GM19452 (cell line): ENCODE data around the gene FOXP1.
"Not testable (repeated sequence)": the region's sequence is repeated elsewhere in the genome, so short reads cannot be mapped to it uniquely, and the experiment has no call there.

Experiments
- ATAC-seq: cut with Tn5 transposase; IDR thresholded peaks from one replicate; pipeline ENCODE4 v1.9.1; 2021; ENCODE audit not compliant: unreplicated experiment

FOXP1 gene

DNA sequence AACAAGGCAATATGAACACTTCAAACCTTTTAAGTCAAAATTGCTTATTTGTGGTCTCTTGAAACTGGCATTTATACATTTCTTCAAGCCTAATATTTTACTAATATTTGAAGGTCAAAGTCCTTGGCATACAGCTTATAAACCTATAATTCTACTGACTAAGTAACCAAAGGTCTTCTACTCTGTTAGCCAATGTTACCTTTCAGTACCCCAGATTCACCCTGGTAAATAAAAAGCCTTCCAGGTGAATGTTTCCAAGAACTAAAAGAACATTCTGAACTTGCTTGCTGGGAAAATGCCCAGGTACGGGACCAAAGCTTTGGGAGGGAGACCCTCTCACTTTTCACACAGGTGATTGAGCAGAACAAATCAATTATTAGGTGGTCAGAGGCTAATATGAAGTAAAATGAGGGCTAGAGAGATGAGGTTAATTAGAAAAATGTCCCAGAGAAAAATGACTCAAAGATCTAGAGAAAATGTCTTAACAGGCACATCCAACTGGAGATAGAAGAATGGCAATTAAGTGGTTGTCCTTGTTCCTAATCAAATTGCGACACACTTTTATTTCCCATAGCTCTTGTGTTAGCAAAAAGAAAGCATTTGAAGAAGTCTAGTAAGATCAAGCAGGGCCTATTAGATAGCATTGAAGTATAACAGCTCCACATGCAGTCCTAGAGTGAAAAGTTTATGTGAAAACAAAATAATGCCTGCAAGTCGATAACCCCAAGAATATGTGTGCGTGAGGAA is 232.0 kb downstream of the FOXP1 start:
- ATAC-seq: no peak

DNA sequence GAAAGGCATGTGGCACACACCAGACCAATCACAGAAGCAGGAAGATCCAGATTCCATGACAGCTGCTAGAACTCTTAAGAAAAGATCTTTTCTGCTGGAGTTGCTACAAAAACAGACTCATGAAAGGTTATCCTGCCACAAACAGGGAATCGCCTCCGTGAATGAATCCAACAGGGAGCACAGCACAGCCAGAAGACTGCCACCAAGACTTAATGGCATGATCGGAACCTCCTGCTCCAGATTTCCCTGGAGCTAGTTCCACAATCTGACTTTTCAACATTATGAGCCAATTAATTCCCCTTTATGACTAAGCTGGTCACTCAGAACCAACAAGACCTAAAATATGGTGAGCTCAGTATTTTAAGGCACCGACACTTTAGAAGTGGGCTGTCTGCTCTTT is 232.5 kb downstream of the FOXP1 start:
- no peak for ATAC-seq

DNA sequence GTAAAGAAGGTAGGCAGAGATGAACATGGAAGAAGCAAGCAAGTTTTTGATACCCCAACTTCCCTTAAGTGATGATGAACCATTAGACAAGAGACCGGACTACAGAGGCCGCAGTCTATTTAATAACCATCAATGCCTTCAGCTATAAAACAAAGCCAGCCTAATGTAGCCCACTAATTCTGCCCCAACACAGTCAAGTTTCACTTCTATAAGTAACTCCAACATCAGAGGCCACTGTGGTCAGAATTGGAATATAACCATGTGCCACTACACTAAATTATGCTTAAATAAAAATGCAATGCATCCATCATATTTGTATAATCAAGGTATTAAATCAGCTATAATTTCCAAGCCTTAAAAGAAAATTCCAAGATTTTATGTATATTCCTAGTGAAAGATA is 234.7 kb downstream of the FOXP1 start:
- no peak for ATAC-seq

DNA sequence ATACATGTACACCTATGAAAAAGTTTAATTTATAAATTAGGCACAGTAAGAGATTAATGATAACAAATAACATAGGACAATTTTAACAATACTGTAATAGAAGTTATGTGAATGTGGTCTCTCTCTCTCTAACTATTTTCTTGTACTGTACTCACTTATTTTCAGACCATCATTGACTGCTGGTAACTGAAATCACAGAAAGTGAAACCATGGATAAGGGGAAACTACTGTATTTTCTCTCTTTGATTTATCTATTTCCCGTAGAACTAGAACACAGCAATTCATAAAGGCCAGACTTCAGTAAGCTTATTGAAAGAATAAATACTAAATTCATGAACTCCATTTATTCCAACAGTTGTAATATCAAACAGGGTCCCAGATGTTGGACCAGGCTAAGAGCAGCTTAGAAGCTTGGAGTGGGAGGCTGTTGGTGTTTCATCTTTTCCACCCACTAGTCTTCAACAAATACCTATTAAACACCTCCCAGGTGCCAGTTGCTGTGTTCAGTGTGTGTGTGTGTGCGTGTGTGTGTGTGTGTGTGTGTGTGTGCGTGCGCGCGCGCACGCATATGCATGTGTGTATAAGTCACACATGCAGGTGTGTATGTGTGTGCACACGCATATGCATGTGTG is 235.4 kb downstream of the FOXP1 start:
- ATAC-seq: no peak

DNA sequence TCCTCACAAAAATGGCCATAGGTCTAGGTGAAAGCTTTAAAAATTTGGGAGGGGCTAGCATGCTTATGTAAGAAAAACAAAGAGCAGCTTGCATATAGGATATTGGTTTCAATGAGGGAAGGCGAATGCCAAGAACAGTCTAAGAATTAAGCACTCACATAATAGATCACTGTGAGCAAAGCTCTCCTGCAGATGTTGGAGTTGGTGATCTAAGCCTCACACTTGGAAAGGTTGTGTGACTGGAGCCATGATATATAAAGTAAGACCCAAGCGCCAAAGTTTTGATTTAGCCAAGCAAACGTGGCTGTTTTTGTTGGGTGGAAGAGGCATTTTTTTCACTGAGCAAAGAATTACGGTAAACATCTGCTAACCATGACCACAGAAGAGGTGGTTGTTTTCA is 237.5 kb downstream of the FOXP1 start:
- no peak for ATAC-seq

DNA sequence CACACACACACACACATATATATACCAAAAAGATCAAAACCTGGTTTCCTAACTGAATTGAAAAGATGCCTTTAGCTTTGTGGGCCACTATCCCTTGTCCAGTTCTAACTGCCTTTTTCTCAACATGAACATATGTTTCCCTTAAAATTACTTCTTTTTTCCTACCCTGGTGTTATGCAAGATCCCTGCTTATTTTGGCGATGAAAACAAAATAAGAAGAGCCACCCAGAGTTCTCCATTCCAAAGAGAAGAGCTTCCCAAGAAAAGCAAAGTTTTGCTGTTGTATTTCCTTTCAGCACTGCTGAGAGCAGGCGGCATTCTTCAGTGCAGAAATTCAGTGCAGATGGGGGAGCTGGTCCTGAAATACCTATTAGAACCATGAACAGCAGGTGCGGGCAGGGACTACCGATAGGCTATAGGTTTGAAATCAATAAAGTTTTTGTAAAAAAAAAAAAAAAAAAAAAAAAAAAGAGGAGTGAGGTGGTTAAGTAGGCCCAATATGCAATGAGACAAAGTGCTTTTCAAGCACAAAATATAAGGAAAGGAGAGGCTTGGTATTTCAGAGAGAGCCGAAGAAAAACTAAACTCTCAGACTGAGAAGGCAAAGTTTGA is 238.0 kb downstream of the FOXP1 start:
- no peak for ATAC-seq

DNA sequence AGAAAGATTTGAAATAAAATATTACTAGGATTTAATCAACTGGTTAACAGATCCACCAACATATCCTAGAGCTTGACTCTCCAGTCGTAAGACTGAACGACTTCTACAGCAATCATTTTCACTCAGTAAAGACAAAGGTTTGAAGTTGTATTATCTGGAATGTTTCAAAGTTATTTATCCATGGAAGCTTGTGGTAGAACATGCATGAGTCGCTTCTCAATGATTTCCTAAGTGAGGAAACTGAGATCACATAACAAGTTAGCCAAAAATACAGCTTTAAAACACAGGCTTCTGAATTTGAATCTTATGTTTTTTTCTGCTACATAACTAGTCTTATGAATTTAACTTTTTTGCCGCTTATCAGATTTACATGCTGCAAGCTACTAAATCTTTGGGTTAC is 241.8 kb downstream of the FOXP1 start:
- ATAC-seq: no peak

DNA sequence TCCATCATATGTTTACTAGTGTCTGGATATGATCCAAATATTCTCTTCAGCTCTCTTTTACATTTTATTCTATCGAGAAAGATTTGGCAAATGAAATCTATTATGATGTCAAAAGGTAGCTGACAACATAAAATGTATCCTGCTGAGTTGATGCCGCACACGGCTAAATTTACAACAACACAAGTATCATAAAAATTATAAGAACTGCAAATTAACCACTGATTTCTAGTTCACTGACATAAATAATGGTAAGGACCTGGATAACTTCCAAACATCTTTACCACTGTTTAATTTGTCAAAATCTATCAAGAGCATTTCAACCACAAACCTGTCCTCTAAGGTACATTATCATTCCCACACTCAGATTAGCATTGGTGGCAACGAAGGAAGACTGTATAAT is 244.5 kb downstream of the FOXP1 start:
- ATAC-seq: no peak

DNA sequence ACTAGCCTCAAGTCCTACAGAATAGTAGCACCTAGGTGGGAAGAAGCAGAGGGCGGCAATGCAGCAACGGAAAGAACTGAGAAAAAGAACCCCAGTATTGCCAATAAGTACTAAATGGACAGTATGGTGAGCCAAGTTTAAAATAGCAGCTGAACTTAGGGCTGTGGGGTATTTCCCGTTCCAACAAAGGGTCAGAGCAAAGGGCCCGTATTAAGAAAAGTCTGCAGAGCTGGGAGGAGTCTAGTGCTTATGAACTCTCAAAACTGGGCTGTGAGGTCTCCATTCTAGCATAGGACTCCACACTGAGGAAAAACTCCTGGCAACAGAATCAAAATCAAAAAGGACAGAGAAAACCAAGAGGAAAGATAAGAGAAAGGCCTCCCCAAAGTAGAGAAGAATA is 250.7 kb downstream of the FOXP1 start:
- no peak for ATAC-seq

DNA sequence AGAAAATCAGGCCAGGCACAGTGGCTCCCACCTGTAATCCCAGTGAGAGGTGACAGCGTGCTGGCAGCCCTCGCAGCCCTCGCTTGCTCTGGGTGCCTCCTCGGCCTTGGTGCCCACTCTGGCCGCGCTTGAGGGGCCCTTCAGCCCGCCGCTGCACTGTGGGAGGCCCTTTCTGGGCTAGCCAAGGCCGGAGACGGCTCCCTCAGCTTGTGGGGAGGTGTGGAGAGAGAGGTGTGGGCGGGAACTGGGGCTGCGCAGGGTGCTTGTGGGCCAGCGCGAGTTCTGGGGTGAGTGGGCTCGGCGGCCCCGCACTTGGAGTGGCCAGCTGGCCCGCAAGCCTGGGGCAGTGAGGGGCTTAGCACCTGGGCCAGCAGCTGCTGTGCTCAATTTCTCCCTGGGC is 252.6 kb downstream of the FOXP1 start:
- ATAC-seq: no peak

DNA sequence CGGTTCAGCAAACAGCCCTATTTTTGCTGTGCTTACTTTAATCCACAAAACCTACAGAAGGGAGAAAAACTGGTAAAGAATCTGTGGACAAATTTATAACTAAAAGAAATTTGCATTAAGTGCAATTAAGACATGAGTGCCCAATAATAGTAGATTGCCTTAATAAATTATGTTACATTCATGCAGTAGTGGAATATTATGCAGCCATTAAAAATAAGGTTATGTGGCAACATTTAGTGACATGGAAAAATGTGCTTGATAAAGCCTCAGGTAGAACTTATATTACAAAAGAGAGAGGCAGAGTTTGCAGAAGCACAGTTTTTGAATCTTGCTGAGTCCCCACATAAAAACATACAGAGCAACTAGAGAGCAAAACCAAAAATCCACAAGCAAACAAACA is 253.0 kb downstream of the FOXP1 start:
- no peak for ATAC-seq

DNA sequence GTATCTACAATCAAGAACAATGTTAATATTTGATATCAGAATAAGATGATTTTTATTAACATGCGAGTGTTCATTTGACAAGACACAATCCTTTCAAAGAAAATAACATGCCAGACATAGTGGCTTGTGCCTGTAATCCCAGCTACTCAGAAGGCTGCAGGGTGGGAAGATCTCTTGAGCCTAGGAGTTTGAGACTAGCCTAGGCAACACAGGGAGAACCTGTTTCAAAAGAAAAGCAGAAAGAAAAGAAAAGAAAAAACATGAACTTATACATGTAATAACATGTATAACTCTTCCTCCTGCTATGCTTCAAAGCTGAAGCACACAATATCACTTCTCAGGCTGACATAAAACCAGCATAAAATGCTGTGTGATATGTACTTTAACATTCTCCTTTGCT is 253.7 kb downstream of the FOXP1 start:
- ATAC-seq: no peak

DNA sequence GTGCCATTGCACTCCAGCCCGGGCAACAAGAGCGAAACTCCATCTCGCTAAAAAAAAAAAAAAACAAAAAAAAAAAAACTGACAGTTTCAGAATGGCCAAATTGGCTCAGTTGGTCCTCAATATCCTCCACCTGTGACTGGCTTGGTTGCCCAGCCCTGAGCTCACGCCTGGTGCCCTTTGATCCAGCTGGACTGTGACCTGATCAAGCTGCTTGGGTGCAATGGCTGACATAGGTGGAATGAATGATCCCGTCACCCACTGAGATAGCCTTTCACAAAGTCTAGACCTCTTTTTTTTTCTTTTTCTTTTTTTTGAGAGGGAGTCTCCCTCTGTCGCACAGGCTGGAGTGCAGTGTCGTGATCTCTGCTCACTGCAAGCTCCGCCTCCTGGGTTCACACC is 254.6 kb downstream of the FOXP1 start:
- ATAC-seq: no peak

DNA sequence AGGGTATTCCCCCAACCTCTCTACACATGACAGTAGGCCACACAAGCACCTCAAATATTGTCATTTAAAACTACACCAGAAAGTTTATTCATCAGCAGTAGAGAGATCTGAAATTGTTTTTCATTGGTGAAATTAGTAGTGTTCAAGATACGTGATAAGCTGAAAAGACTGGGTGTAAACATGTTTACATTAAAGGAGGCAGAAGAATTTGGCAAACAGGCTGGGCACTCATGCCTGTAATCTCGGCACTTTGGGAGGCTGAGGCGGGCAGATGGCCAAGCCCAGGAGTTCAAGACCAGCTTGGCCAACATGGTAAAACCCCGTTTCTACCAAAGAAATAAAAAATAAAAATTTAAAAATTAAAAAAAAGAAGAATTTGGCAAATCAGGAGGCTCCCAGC is 255.6 kb downstream of the FOXP1 start:
- ATAC-seq: no peak

DNA sequence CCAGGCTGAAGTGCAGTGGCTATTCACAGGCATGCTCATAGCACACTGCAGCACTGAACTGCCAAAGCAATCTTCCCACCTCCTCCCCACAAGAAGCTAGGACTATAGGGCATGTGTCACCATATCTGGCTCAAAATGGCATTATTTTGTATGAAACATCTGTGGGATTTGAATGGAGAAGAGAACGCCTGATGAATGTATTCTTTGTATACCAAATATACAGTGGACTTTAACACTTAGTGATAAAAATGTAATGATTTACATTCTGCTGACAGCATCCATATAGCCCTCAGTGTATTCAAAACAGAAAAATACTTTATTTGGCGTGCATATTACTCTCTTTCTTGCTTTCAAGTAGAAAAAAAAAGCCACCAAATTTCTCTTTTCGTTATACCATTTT is 257.8 kb downstream of the FOXP1 start:
- no peak for ATAC-seq

DNA sequence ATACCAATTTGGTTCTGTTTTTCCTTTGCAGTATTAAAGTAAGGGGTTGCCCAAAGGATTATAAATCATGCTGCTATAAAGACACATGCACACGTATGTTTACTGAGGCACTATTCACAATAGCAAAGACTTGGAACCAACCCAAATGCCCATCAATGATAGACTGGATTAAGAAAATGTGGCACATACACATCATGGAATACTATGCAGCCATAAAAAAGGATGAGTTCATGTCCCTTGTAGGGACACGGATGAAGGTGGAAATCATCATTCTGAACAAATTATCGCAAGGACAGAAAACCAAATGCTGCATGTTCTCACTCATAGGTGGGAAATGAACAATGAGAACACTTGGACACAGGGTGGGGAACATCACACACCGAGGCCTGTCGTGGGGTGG is 259.3 kb downstream of the FOXP1 start:
- ATAC-seq: not testable (repeated sequence)

DNA sequence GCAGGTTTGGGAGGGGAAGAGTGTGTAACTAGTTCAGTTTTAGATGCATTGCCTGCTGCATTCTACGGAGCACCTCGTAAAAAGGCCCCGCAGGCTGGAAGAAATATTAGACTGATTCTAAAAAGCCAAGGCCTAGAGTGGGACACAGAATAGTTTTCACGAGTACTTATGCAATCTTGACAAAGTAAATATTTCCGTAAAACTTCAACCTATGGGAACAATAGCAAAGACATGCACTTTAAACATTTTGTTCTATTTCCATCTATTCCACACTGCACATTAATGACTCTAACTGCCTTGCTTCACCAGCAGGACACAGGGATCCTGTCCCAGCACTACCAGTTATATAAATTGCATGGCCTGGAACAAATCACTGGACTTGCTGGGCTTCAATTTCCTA is 260.0 kb downstream of the FOXP1 start:
- no peak for ATAC-seq

DNA sequence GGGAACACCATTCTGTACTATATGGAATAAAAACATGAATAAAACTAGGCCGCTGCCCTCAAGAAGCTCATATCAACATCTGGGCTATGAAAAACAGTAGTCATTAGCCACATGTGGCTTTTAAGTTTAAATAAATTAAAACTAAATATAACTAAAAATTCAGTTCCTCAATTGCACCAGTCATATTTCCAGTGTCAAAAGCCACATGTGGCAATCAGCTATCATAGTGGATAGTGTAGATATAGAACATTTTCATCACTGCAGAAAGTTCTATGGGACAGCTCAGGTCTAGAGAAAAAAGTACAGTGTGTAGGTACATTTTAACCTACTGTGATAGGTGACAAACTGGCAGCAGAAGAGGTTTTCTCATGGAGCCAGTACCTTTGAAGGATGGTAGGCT is 261.4 kb downstream of the FOXP1 start:
- no peak for ATAC-seq

DNA sequence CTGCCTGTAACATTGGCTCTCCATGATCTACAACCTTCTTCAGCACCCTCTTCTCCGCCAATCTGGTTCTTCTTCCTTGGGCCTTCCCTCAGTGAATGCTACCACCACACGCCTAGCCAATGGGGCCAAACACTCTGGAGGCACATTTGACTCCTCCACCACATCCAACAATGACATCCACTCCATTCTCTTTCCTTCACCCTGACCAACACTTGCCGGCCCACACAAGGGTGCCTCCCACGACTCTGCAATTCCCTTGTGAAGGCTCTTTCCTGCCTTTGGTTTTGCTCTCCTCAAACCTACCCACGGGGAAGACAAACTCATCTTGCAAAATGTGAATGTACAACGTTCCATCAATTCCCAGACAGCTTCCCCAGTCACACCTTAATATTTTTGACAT is 263.8 kb downstream of the FOXP1 start:
- ATAC-seq: no peak

DNA sequence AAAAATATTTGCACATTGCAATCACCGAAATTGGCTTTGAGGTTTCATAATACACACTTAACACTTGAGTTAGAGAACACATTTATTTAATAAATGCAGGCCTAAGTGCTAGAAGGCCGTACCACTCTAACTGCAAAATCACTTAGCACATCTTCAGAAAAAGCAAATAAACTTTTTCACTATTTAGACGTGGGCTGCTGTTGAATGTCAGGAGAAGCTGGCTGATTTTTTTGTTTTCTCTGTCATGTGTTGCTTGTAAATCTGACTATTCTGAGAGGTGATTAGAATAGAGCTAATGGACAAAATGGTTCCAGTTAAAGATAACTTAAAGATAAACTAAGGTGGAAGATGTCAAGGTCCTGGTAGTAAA is 265.1 kb downstream of the FOXP1 start:
- ATAC-seq: no peak

DNA sequence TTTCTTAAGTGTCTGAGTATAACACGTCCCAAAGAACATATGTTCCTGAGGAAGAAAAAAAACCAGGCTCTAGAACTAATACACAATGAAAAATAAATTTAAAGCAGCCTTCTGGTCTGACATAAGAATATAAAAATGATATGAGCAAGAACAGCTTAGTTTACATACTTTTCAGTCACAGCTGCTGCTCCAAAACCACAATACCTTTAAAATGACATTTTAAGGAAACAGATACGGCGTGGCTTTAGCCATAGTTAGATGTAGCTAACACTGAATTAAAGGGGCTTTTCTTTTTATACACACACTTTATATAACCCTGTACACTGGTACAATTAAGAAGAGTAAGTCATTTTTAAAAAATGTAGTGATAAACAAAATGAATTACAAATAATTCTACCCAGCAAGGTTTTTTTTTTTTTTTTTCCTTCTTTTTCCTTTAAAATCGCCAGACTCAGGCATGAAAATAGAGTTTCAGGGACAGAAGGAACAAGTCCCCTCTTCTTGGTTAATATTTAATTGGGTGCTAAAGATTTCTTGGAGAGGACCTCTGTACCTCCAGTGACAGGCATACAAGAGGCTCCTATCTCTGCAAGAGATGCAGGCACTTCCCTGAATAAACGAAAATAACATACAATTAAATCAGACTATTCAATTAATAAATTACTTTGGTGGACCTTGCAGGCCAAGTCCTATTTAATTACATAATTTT is 265.6 kb downstream of the FOXP1 start:
- ATAC-seq: no peak

DNA sequence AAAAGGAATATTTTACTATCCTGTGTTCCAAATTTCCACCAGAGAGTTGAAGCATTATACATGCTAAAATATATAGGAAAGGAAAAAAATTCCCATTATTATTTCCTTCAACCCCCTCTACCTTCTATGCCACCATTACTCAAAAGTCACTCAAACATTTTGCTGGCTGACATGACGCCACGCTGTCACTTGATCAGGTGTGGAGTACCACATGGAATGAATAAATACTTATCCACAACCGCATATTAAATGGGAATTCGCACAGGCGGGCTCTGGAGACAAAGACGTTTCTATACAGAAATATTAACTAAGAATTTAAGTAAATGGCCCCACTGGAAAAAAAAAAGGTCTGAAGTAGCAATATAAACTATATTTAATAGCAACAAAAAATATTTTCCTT is 266.4 kb downstream of the FOXP1 start:
- ATAC-seq: no peak
